Midbrain (tissue), 1 donor: ENCODE results near the gene CADM4.

Experiments used
- DNase-seq: peaks from one replicate; lab custom pipeline; 2025; lab: John Stamatoyannopoulos, UW

Gene CADM4

GRCh38 chr19:43634068-43634467, 5.6 kb downstream of the CADM4 start:
- DNase-seq, result no peak

DNA sequence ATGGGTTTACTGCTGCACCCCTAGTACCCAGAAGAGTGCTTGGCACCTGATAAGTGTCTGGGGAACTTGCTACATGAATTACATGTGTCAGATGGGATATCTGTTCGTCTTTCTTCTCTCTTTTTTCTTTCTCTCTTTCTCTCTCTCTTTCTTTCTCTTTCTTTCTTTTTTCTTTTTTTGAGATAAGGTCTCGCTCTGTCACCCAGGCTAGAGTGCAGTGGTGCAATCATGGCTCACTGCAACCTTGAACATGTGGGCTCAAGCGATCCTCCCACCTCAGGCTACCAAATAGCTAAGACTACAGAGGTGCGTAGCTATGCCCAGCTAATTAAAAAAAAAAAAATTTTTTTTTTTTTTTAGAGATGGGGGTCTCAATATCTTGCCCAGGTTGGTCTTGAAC, 6.1 kb downstream of the CADM4 start:
- no peak for DNase-seq

- DNase-seq, result no peak
Measured at GRCh38 chr19:43631491-43631890, 8.2 kb downstream of the CADM4 start.

- DNase-seq, result peak; percentile 18
Measured at GRCh38 chr19:43628646-43629326, 10.9 kb downstream of the CADM4 start.

DNA sequence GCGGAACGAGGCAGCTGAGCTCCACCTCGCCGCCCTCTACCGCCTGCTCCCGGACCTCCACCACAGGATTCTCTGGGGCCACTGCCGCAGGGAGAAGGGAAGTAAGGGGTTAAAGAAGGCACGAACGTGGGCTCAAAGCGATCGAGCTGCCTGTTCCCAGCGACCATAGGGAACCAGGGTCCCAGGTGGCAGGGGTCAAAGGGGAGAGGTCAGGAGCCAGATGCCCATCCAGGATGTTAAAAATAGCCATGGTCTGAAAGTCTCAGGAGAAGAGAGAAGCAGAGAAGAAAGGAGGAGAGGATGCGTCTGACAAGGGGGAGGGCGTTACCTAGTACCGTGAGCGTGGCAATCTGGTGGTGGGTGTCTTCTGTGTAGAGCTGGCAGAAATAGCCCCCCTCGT, 12.8 kb downstream of the CADM4 start:
- no peak for DNase-seq

GRCh38 chr19:43625918-43626579, 13.6 kb downstream of the CADM4 start:
- peak; percentile 43 for DNase-seq

GRCh38 chr19:43624933-43625332, 14.7 kb downstream of the CADM4 start:
- no peak for DNase-seq

- DNase-seq, result no peak
Measured at GRCh38 chr19:43623889-43624670, 15.6 kb downstream of the CADM4 start.

DNA sequence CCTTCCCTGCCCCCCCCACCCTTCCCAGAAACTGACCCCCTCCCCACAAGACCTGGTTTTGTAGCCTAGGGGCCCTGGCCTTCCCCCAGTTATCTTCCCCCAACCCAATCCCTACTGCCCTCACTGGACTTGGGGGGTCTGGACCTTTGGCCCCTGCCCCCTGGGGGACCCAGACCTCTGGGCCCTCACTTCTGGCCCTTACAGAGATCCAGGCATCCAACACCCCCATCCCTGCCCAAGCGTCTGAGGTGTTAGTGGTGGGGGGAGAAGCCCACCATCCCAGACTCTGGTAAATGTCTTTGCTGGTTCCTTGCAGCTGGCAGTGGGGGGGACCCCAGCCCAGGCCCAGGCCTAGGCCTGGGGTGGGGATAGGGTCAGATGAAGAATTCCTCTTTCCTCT, 16.7 kb downstream of the CADM4 start:
- DNase-seq, result no peak

DNA sequence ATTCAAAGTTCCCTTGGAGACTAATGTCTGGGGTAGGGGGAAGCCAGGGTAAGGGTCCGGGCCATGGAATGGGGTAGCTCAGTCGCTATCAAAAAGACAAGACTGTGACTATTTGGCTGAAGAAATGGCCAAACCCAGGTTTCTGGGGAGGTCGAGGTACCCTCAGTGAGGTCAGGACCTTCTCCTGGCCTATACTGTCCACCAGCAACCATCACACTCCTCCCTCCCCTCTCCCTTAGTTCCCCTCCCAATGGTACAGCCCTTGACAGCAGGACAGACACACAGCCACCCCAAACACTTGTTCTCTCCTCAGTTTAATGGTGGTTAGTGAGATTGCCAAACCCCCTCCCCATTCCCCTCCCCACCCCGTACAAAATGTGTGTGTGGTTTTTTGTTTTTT, 17.6 kb downstream of the CADM4 start:
- DNase-seq, result no peak

GRCh38 chr19:43620061-43621001, 19.3 kb downstream of the CADM4 start:
- DNase-seq, result no peak

GRCh38 chr19:43619262-43620060, 20.2 kb downstream of the CADM4 start, which contains the start of gene ZNF428:
Gene ZNF428, minus strand, starts transcription at chr19:43619629. Its CDS starts 5,325 bp downstream, at chr19:43614304.
- peak; percentile 96 for DNase-seq

DNA sequence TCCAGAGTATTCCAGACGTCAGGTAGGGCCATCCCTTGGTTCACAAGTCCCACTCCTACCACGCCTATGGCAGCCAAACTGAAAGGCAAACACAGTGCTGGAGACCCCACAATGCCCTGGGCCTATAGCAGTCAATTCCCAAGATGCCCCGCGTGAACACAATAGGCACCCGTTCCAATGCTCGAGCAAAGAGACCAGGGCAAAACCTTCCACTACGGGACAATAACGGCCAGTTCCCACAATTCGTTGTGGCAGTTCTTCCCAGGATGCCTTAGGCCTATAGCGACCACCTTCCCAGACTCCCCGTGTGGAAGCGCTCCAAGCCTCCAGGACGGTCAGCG, 20.8 kb downstream of the CADM4 start:
- peak; percentile 73 for DNase-seq

- DNase-seq, result no peak
Measured at GRCh38 chr19:43616954-43617353, 22.7 kb downstream of the CADM4 start.

DNA sequence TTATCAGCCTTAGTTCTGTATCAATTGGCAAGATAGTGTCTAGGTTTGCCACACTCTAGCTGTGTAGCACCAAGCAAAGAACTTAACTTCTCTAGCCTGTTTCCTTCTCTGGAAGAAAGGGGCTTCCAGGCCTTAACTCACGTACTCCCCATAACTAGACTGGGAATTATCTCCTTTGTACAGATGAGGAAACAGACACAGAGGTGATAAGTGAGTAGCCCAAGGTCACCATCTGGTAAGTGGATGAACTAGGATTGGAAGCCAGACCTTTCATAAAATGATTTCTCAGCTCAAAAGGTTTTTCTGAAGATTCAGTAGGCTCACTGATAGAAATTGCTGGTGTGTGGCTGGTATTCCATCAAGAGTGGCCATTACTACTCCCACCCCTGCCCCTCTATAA, 23.3 kb downstream of the CADM4 start:
- DNase-seq, result no peak

DNA sequence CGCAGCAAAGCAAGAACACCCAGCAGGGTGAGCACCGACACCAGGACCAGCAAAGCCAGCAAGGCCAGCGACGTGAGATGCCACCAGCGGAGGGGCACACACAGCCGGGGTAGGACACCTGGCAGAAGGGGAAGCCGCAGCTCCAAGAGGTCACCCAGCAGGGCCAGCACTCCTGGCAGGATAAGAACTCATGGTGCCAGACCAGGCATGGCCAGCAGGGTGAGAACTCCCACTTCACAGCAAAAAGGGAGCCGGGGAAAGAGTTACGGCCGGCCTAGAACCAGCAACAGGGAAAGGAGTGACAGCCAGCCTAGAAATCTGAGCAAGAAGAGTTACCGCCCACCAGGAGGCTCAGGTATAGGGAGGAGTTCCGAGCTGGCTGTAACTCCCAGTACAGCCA, 27.3 kb downstream of the CADM4 start:
- DNase-seq, result no peak

DNA sequence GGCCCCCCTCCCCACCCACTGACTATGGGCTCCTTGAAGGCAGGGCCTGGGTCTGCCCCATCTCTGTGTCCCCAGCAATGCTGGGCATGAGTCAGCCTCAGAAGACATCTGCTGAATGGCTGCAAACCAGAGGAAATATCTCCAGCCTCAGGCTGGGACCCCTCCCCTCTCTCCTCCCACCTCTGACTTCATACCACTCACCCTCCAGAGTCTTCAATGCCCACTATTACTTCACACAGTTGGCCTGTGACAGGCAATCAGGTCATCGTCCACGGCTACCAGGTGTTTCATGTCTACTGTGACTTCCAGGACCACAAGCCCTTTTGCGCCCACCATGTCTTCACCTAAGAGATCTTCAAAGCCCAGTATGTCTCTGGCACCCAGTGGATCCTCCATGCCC, 27.9 kb downstream of the CADM4 start, which contains the start of gene SRRM5:
SRRM5 (plus strand) TSS at position 301 of the 400 bp plus-strand sequence; CDS start at position 335, 34 bp downstream.
- DNase-seq, result no peak

DNA sequence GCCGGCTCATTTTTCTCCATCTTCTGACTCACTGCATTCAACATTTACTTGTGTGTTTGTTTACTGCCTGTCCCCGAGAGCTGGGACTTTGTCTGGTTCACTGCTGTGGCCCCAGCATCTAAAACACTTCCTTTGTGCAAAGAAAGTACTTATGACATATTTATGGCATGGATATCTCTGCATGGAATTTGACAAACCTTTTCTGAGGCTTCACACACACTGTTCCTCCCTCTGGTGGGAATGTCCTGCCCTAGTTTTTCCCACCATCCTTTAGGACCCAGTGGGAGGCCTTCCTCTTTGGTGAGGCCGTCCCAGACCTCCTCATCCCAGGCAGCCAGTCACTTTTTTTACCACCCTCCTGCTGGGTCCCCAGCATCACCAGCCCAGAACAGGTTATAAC, 29.2 kb downstream of the CADM4 start:
- no peak for DNase-seq

GRCh38 chr19:43609872-43610271, 29.8 kb downstream of the CADM4 start:
- DNase-seq, result no peak

- DNase-seq, result no peak
Measured at GRCh38 chr19:43607238-43608205, 32.1 kb downstream of the CADM4 start.
